CD14-positive monocyte (primary cell): ENCODE measurements around the gene ZNF407. TPM values are rescaled to one million over a fixed set of nuclear protein-coding genes. Genes with fewer than 3 reads are reported as not detected.

ENCODE experiments used
- DNase-seq, 3 donors: peaks; one replicate each; pipeline ENCODE4 v3.0.0-alpha.2; 2011 to 2022
- H2AFZ ChIP-seq: 2 replicates; pipeline ENCODE4 v1.6.0; 2012; ENCODE audit warnings: mild to moderate bottlenecking, low read depth, low read length, inconsistent platforms; ENCODE audit not compliant: insufficient read depth, poor library complexity, severe bottlenecking
- H3K27ac ChIP-seq, 2 donors: 1 replicate in 1 of 2; 2 replicates in 1 of 2; pipeline ENCODE4 v1.5.1; 2012 to 2013; ENCODE audit warnings: low read length in 2 of 2, control low read depth in 1 of 2, inconsistent platforms in 1 of 2, low read depth in 1 of 2, mild to moderate bottlenecking in 1 of 2
- H3K27me3 ChIP-seq, 2 donors: one replicate each; pipeline versions ENCODE4 v1.6.0 to v1.6.1; 2011 to 2013; ENCODE audit warnings: low read length in 2 of 2; ENCODE audit not compliant: control insufficient read depth in 2 of 2, insufficient read depth in 2 of 2
- H3K36me3 ChIP-seq, 2 donors: replicated peaks in 1 of 2; 1 replicate in 1 of 2; 2 replicates in 1 of 2; pipeline versions ENCODE4 v1.5.1 to v1.6.1; 2012 to 2013; ENCODE audit warnings: low read length in 2 of 2, control low read depth in 1 of 2, inconsistent platforms in 1 of 2, mild to moderate bottlenecking in 1 of 2; ENCODE audit not compliant: insufficient read depth in 2 of 2, control insufficient read depth in 1 of 2
- H3K4me1 ChIP-seq, 2 donors: 1 replicate in 1 of 2; 2 replicates in 1 of 2; pipeline versions ENCODE4 v1.5.1 to v1.6.1; 2012 to 2013; ENCODE audit warnings: low read length in 2 of 2, control low read depth in 1 of 2, inconsistent platforms in 1 of 2, mild to moderate bottlenecking in 1 of 2, moderate library complexity in 1 of 2; ENCODE audit not compliant: insufficient read depth in 2 of 2, control insufficient read depth in 1 of 2
- H3K4me2 ChIP-seq: replicated peaks from 2 replicates; pipeline ENCODE3; 2012; ENCODE audit warnings: low read length, moderate library complexity, mild to moderate bottlenecking; ENCODE audit not compliant: poor library complexity, severe bottlenecking; ENCODE audit errors: extremely low read depth
- H3K4me3 ChIP-seq, 3 experiments: fragments of 200-600 bp in 1 of 3; sonication (generic) in 1 of 3; replicated peaks in 1 of 3; 1 replicate in 2 of 3; 2 replicates in 1 of 3; pipeline ENCODE4 v1.5.1; 2011 to 2013; ENCODE audit warnings: low read length in 3 of 3, mild to moderate bottlenecking in 3 of 3, control low read depth in 2 of 3, low read depth in 2 of 3, inconsistent platforms in 1 of 3, moderate library complexity in 1 of 3
- H3K79me2 ChIP-seq: 2 replicates; pipeline ENCODE4 v1.6.0; 2012; ENCODE audit warnings: mild to moderate bottlenecking, control low read depth, inconsistent platforms, low read length, moderate library complexity; ENCODE audit not compliant: insufficient read depth
- H3K9ac ChIP-seq: 2 replicates; pipeline ENCODE4 v1.6.0; 2017; ENCODE audit warnings: low read length, mild to moderate bottlenecking; ENCODE audit not compliant: insufficient read depth, poor library complexity, severe bottlenecking
- H3K9me3 ChIP-seq, 2 donors: replicated peaks in 1 of 2; 1 replicate in 1 of 2; 2 replicates in 1 of 2; pipeline versions ENCODE4 v1.5.1 to v1.6.1; 2012 to 2013; ENCODE audit warnings: low read length in 2 of 2, control low read depth in 1 of 2; ENCODE audit not compliant: control insufficient read depth in 1 of 2, insufficient read depth in 1 of 2
- H4K20me1 ChIP-seq: 2 replicates; pipeline ENCODE4 v1.6.0; 2012; ENCODE audit warnings: mild to moderate bottlenecking, low read length, control low read depth, moderate library complexity; ENCODE audit not compliant: insufficient read depth
- H3K27ac Mint-ChIP-seq, 7 donors: one replicate each; pipeline ENCODE4 v1.8.0; 2020; ENCODE audit warnings: mild to moderate bottlenecking in 7 of 7, mixed read lengths in 7 of 7, moderate library complexity in 6 of 7, inconsistent platforms in 2 of 7
- H3K27me3 Mint-ChIP-seq, 3 donors: one replicate each; pipeline ENCODE4 v1.8.0; 2021 to 2022; ENCODE audit warnings: low read depth in 3 of 3, mild to moderate bottlenecking in 3 of 3, mixed read lengths in 3 of 3, moderate library complexity in 3 of 3, inconsistent platforms in 1 of 3
- H3K36me3 Mint-ChIP-seq, 2 donors: one replicate each; pipeline ENCODE4 v1.8.0; 2020; ENCODE audit warnings: mixed read lengths in 2 of 2, inconsistent platforms in 1 of 2, mild to moderate bottlenecking in 1 of 2
- H3K4me1 Mint-ChIP-seq: one replicate; pipeline ENCODE4 v1.8.0; 2020; ENCODE audit warnings: mild to moderate bottlenecking, mixed read lengths
- H3K4me3 Mint-ChIP-seq, 2 donors: one replicate each; pipeline ENCODE4 v1.8.0; 2020; ENCODE audit warnings: mild to moderate bottlenecking in 2 of 2, mixed read lengths in 2 of 2, moderate library complexity in 1 of 2
- H3K9me3 Mint-ChIP-seq, 7 donors: one replicate each; pipeline ENCODE4 v1.8.0; 2020 to 2022; ENCODE audit warnings: mixed read lengths in 7 of 7, mild to moderate bottlenecking in 6 of 7, moderate library complexity in 6 of 7, inconsistent platforms in 2 of 7
- WGBS: methylation state at CpG from one replicate; pipeline ENCODE4 v1.1.5; 2013; ENCODE audit warnings: missing lambda C conversion rate; ENCODE audit not compliant: insufficient coverage; 5-methylcytosine and 5-hydroxymethylcytosine counted together
- intact Hi-C, 2 donors: fragments of 100-400 bp; cut with micrococcal nuclease; formaldehyde crosslinking; loops; one replicate each; pipeline versions ENCODE4 v1.15.0 to v1.15.1; 2023
- polyA plus RNA-seq, 3 donors: library from polyadenylated mRNA; depleted of rRNA in 1 of 3; unstranded in 2 of 3; stranded (reverse) in 1 of 3; fragments of 300-500 nt in 2 of 3; fragments of >200 nt in 1 of 3; fragmentation: Illumina TruSeq in 2 of 3; gene quantifications; 1 replicate in 2 of 3; 2 replicates in 1 of 3; pipeline ENCODE4 v1.2.3, GENCODE V29; 2012 to 2021
- TF ChIP-seq, protein P1 (sequence below): fragments of 200-600 bp; IDR thresholded peaks from one replicate; pipeline ENCODE4 v1.8.0; 2022; ENCODE audit warnings: antibody characterized with exemption, mild to moderate bottlenecking

The ZNF407 gene
- polyA plus RNA-seq, 3 donors = 1.3 to 3.6 (median 1.6) TPM

DNA sequence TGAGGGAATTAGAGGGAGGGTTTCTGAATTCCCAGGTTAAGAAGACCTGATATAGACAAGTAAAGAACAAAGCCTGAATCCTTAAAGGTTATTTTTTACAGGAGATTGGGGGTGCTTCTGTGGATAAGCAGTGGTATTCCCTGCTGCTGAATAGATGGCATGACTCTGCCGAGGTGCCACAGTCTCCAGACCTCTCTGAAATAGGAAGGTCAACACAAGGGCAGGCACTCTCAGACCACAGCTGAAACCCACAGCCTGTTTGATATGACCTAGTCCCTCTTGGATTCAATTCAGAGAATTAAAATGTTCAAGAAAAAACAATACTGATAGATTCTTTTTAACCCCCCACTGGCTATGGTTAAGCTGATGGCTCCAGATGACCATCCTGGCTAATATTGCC lies 351.9 kb downstream of the ZNF407 start:
- H3K4me1 ChIP-seq = no peaks in the 10 kb centered on the region
- peaks cover 0 to 2% of the 10 kb centered on the region in 2 donors for H3K36me3 Mint-ChIP-seq
- H3K9me3 Mint-ChIP-seq = no peaks in the 10 kb centered on the region
- H3K79me2 ChIP-seq = no peaks in the 10 kb centered on the region
- no peaks in the 10 kb centered on the region for H4K20me1 ChIP-seq
- no peak overlapping the region for H3K4me3 Mint-ChIP-seq
- no peak overlapping the region for H3K27ac Mint-ChIP-seq
- H3K4me2 ChIP-seq = no peak overlapping the region
- intact Hi-C loops = no loop called here
- no peak for DNase-seq
- H3K27ac ChIP-seq = no peak overlapping the region
- peaks cover 4% of the 10 kb centered on the region for H3K4me1 Mint-ChIP-seq
- no peak overlapping the region for H3K9ac ChIP-seq
- H3K4me3 ChIP-seq = no peak overlapping the region
- TF ChIP-seq, protein P1, sequence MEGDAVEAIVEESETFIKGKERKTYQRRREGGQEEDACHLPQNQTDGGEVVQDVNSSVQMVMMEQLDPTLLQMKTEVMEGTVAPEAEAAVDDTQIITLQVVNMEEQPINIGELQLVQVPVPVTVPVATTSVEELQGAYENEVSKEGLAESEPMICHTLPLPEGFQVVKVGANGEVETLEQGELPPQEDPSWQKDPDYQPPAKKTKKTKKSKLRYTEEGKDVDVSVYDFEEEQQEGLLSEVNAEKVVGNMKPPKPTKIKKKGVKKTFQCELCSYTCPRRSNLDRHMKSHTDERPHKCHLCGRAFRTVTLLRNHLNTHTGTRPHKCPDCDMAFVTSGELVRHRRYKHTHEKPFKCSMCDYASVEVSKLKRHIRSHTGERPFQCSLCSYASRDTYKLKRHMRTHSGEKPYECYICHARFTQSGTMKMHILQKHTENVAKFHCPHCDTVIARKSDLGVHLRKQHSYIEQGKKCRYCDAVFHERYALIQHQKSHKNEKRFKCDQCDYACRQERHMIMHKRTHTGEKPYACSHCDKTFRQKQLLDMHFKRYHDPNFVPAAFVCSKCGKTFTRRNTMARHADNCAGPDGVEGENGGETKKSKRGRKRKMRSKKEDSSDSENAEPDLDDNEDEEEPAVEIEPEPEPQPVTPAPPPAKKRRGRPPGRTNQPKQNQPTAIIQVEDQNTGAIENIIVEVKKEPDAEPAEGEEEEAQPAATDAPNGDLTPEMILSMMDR = no peak
- H3K27me3 ChIP-seq = no peaks in the 10 kb centered on the region
- no CpG with 5 or more reads among the region's 1 CpG for WGBS
- no peaks in the 10 kb centered on the region for H3K36me3 ChIP-seq
- H2AFZ ChIP-seq = no peak overlapping the region
- H3K9me3 ChIP-seq = no peaks in the 10 kb centered on the region
- no peaks in the 10 kb centered on the region for H3K27me3 Mint-ChIP-seq

DNA sequence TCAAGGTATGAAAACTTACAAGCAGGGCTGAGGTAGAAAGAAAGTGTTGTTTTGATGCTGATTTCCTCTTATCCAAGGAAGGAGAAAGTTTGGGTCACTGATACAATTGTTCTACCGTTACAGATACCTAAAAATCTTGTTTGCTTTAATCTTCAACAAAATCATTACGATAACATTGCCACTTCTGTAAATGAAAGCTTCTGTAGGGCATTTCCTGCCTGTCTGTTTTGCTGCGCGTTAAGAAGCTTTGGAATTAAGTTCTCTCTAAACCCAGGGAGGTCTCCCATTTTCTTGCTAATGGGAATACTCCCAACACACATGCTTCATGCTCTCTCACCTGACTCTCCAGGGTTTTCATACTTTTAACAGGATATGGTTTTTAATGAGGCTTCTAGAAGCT lies 352.8 kb downstream of the ZNF407 start:
- no peak overlapping the region for H3K4me3 Mint-ChIP-seq
- Histone ChIP-seq H3K79me2 (no peaks in the 10 kb centered on the region), H3K9me3 (no peaks in the 10 kb centered on the region), H2AFZ (no peak overlapping the region), H3K4me1 (peaks cover 2 to 5% of the 10 kb centered on the region in 2 donors), H3K9ac (no peak overlapping the region), H3K27ac (no peak overlapping the region), H3K4me3 (no peak overlapping the region), H3K4me2 (no peak overlapping the region), H3K36me3 (no peaks in the 10 kb centered on the region), H3K27me3 (no peaks in the 10 kb centered on the region), H4K20me1 (no peaks in the 10 kb centered on the region)
- WGBS = 49% methylated on average over 2 of the region's 4 CpGs
- TF ChIP-seq, protein P1 = no peak
- H3K9me3 Mint-ChIP-seq = no peaks in the 10 kb centered on the region
- no peaks in the 10 kb centered on the region for H3K27me3 Mint-ChIP-seq
- peaks cover 0 to 2% of the 10 kb centered on the region in 2 donors for H3K36me3 Mint-ChIP-seq
- intact Hi-C loops = no loop called here
- H3K27ac Mint-ChIP-seq = no peak overlapping the region
- DNase-seq = no peak
- peaks cover 4% of the 10 kb centered on the region for H3K4me1 Mint-ChIP-seq
